ENCODE results near the gene SNRPA. TPM values are rescaled to one million over a fixed set of nuclear protein-coding genes. Genes with fewer than 3 reads are reported as not detected.

Gene SNRPA
- total RNA-seq, 1 experiment from 2014 or later, result 134 TPM

DNA sequence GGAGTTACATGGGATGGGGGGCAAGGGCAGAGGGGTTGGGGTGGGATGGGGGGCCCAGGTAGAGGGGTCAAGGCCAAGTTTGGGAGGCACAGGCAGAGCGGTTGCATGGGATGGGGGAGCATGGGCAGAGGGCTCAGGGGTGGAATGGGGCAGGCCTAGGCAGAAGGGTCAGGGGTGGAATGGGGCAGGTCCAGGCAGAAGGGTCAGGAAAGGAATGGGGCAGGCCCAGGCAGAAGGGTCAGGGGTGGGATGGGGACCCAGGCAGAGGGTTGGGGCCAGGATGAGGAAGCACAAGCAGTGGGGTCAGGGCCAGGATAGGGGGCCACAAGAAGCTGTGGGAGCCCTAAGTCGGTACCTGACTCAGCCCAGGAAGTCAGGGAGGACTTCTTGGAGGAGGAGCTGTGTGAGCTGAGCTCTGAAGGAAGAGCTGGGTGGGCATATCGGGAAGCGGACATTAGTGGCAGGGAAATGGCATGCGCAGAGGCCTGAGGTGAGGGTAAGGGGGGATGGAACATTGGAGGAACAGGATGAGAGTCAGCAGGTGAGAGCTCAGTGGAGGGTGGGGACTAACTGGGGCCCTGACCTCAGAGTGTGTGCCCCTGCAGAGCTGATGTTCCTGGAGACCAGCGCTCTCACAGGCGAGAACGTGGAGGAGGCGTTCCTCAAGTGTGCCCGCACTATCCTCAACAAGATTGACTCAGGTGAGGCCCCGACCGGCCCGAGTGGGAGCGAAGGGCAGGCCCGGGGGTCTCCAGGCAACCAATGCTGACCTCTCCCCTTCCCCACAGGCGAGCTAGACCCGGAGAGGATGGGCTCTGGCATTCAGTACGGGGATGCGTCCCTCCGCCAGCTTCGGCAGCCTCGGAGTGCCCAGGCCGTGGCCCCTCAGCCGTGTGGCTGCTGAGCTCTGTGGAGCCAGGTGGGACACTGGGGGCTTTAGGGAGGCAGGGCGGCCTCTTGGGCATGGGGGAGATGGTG, 35.3 kb downstream of the SNRPA start:
- TF ChIP-seq, protein P1, sequence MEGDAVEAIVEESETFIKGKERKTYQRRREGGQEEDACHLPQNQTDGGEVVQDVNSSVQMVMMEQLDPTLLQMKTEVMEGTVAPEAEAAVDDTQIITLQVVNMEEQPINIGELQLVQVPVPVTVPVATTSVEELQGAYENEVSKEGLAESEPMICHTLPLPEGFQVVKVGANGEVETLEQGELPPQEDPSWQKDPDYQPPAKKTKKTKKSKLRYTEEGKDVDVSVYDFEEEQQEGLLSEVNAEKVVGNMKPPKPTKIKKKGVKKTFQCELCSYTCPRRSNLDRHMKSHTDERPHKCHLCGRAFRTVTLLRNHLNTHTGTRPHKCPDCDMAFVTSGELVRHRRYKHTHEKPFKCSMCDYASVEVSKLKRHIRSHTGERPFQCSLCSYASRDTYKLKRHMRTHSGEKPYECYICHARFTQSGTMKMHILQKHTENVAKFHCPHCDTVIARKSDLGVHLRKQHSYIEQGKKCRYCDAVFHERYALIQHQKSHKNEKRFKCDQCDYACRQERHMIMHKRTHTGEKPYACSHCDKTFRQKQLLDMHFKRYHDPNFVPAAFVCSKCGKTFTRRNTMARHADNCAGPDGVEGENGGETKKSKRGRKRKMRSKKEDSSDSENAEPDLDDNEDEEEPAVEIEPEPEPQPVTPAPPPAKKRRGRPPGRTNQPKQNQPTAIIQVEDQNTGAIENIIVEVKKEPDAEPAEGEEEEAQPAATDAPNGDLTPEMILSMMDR (IDR thresholded peaks at IDR 0.05; ENCODE audit: insufficient read depth in 1 of 2, low read depth in 1 of 2, low read length in 1 of 2, severe bottlenecking in 1 of 2, unreplicated experiment in 1 of 2), result no peak
- Histone ChIP-seq H3K9me3 (no peaks in the 10 kb centered on the region), H3K4me1 (no peaks in the 10 kb centered on the region), H3K36me3 (ENCODE audit: control insufficient read depth, insufficient read depth, low read length) (no peaks in the 10 kb centered on the region; the same call in 1 of the 2 replicates), H3K4me3 (ENCODE audit: low read depth, low read length) (no peak overlapping the region), H3K27me3 (replicated peaks; ENCODE audit: control insufficient read depth, insufficient read depth, low read length) (no peaks in the 10 kb centered on the region)
- no peaks in the 10 kb centered on the region for H3K9me3 Mint-ChIP-seq (ENCODE audit: unreplicated experiment)
- H3K4me1 Mint-ChIP-seq (ENCODE audit: low read depth, unreplicated experiment), result peaks cover 2% of the 10 kb centered on the region
- H3K27ac Mint-ChIP-seq (ENCODE audit: unreplicated experiment), result no peak overlapping the region
- intact Hi-C loops (cut with micrococcal nuclease; ENCODE audit: unreplicated experiment), result no loop called here
- no peaks in the 10 kb centered on the region for H3K36me3 Mint-ChIP-seq (ENCODE audit: insufficient read depth, unreplicated experiment)
- ChIA-PET CTCF (interaction anchor here (0.9 to 1.1 kb wide), 2 partner anchors 12 kb away, joined by 3 to 5 read pairs; partner anchors contain the start of gene EGLN2), POLR2A (interaction anchor here (0.7 kb wide), 1 partner anchor 20 kb away, joined by 7 read pairs; no protein-coding TSS in a partner anchor)
- no peak for DNase-seq
- no peaks in the 10 kb centered on the region for H3K27me3 Mint-ChIP-seq (ENCODE audit: insufficient read depth, unreplicated experiment)
- no TSS peak for BruUV-seq (replicated peaks)
- no peak overlapping the region for H3K4me3 Mint-ChIP-seq (ENCODE audit: unreplicated experiment)

DNA sequence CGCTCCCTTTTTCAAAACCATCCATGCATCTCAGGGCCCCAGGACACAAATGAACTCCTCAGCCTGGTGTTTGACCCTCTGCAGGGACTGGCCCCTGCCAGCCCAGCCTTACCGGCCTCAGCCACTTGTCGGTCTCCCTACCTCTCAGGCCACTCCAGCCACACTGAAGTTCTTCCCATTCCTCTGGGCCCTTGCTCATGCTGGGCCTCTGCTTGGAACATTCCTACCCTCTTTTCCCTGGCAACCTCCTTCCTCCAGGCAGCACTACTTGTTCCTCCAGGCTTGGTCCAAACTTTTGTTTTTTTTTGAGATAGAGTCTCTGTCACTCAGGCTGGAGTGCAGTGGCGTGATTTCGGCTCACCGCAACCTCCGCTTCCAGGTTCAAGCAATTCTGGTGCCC, 40.3 kb downstream of the SNRPA start:
- intact Hi-C loops (cut with micrococcal nuclease; ENCODE audit: unreplicated experiment), result no loop called here

DNA sequence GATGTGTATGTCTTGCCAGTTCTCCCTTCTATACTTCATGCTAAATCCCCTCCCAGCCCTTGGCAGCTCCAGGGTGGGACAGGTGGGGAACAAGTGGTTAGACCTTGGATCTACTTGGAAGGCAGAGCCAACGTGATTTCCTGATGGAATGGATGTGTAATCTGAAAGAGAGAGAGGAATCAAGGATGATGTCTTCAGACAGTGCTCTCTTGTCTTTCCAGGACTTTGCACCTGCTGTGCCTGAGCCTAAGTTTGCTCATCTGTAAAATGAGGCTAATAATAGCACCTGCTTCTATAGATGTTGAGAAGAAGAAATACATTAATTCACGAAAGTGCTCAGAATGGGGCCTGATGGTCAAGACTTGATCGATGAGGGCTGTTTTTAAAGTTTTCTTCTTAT, 41.0 kb downstream of the SNRPA start:
- no peaks in the 10 kb centered on the region for H3K27me3 ChIP-seq (replicated peaks; ENCODE audit: control insufficient read depth, insufficient read depth, low read length)
- intact Hi-C loops (cut with micrococcal nuclease; ENCODE audit: unreplicated experiment), result no loop called here
- peaks cover 11% of the 10 kb centered on the region; the same call in 1 of the 2 replicates for H3K4me1 ChIP-seq
- ChIA-PET CTCF (no interaction called here), POLR2A (interaction anchor here (0.5 kb wide), 2 partner anchors 15 to 359 kb away, joined by 5 read pairs; no protein-coding TSS in a partner anchor)
- no peaks in the 10 kb centered on the region for H3K9me3 Mint-ChIP-seq (ENCODE audit: unreplicated experiment)
- no peaks in the 10 kb centered on the region for H3K36me3 Mint-ChIP-seq (ENCODE audit: insufficient read depth, unreplicated experiment)
- TF ChIP-seq, protein P1 (IDR thresholded peaks at IDR 0.05; ENCODE audit: insufficient read depth in 1 of 2, low read depth in 1 of 2, low read length in 1 of 2, severe bottlenecking in 1 of 2, unreplicated experiment in 1 of 2), result no peak
- no peaks in the 10 kb centered on the region for H3K27me3 Mint-ChIP-seq (ENCODE audit: insufficient read depth, unreplicated experiment)
- H3K9me3 ChIP-seq, result no peaks in the 10 kb centered on the region
- no peak overlapping the region for H3K4me3 Mint-ChIP-seq (ENCODE audit: unreplicated experiment)
- DNase-seq, result no peak
- no TSS peak for BruUV-seq (replicated peaks)
- H3K36me3 ChIP-seq (ENCODE audit: control insufficient read depth, insufficient read depth, low read length), result no peaks in the 10 kb centered on the region
- no peaks in the 10 kb centered on the region for H3K4me1 Mint-ChIP-seq (ENCODE audit: low read depth, unreplicated experiment)
- H3K4me3 ChIP-seq (ENCODE audit: low read depth, low read length), result no peak overlapping the region
- H3K27ac Mint-ChIP-seq (ENCODE audit: unreplicated experiment), result no peak overlapping the region

More for the DNA sequence above, 40.3 kb downstream of the SNRPA start:
- ChIA-PET POLR2A (no interaction called here), CTCF (no interaction called here)
- TF ChIP-seq, protein P1 (IDR thresholded peaks at IDR 0.05; ENCODE audit: insufficient read depth in 1 of 2, low read depth in 1 of 2, low read length in 1 of 2, severe bottlenecking in 1 of 2, unreplicated experiment in 1 of 2), result no peak
- Histone ChIP-seq H3K4me1 (peaks cover 11% of the 10 kb centered on the region; the same call in 1 of the 2 replicates), H3K4me3 (ENCODE audit: low read depth, low read length) (no peak overlapping the region), H3K27me3 (replicated peaks; ENCODE audit: control insufficient read depth, insufficient read depth, low read length) (no peaks in the 10 kb centered on the region), H3K9me3 (no peaks in the 10 kb centered on the region), H3K36me3 (ENCODE audit: control insufficient read depth, insufficient read depth, low read length) (no peaks in the 10 kb centered on the region)
- Mint-ChIP-seq H3K9me3 (ENCODE audit: unreplicated experiment) (no peaks in the 10 kb centered on the region), H3K4me3 (ENCODE audit: unreplicated experiment) (no peak overlapping the region), H3K27ac (ENCODE audit: unreplicated experiment) (no peak overlapping the region), H3K4me1 (ENCODE audit: low read depth, unreplicated experiment) (no peaks in the 10 kb centered on the region), H3K27me3 (ENCODE audit: insufficient read depth, unreplicated experiment) (no peaks in the 10 kb centered on the region), H3K36me3 (ENCODE audit: insufficient read depth, unreplicated experiment) (no peaks in the 10 kb centered on the region)
- no peak for DNase-seq
- BruUV-seq (replicated peaks), result no TSS peak

Data from Caco-2 (cell line).